Left colon (tissue), 2 donors: ENCODE data around the gene TENM3. TPM values are rescaled to one million over a fixed set of nuclear protein-coding genes. Genes with fewer than 3 reads are reported as not detected.

Source experiments
- ATAC-seq: fragments of 200-7000 bp; cut with Tn5 transposase; one replicate; pipeline ENCODE4 v1.9.1; 2020; ENCODE audit warnings: mild to moderate bottlenecking, moderate library complexity
- DNase-seq, 2 donors: peaks; one replicate each; pipeline ENCODE4 v3.0.0-alpha.2; 2020
- intact Hi-C, 2 donors: fragments of 100-400 bp; cut with DNase I in 1 of 2; cut with micrococcal nuclease in 1 of 2; formaldehyde crosslinking; loops; one replicate each; pipeline versions ENCODE4 v1.11.2 to v1.14.0; 2022; cut with DNase I, micrococcal nuclease
- total RNA-seq, 2 donors: library from RNA; stranded (reverse); fragmentation: NEBNext Ultra II Directional; extraction: Animal tissue kit (Norgen Biotek cat#: 25700); gene quantifications; one replicate each; pipeline ENCODE4 v1.2.1, GENCODE V29; 2021
- donor health status: DM: no; HTN: no; CAD: no.
- donor health status: DM: yes; HTN: yes; CAD: no.

TENM3 gene
- total RNA-seq, 2 donors from 2014 or later, result 0.18 to 2.2 TPM

GRCh38 chr4:182246401-182247205 is 3.4 kb downstream of the TENM3 start:
- DNase-seq (no peak), ATAC-seq (no peak)
- intact Hi-C loops, result no loop called here

GRCh38 chr4:182248295-182248694 is 5.1 kb downstream of the TENM3 start:
- no peak for DNase-seq
- intact Hi-C loops, result no loop called here

GRCh38 chr4:182250446-182250845 is 7.2 kb downstream of the TENM3 start:
- intact Hi-C loops, result no loop called here
- ATAC-seq, result no peak
- no peak for DNase-seq

More at GRCh38 chr4:182248295-182248694, 5.1 kb downstream of the TENM3 start:
- ATAC-seq, result no peak

- ATAC-seq, result no peak
- no peak for DNase-seq
- intact Hi-C loops, result no loop called here
Measured at GRCh38 chr4:182251116-182251515, 7.9 kb downstream of the TENM3 start.

GRCh38 chr4:182252220-182252619 is 9.0 kb downstream of the TENM3 start:
- no peak for ATAC-seq
- no peak for DNase-seq
- intact Hi-C loops, result no loop called here

GRCh38 chr4:182254026-182254780 is 11.0 kb downstream of the TENM3 start:
- ATAC-seq (no peak), DNase-seq (no peak)
- intact Hi-C loops, result no loop called here

GRCh38 chr4:182255441-182256190 is 12.4 kb downstream of the TENM3 start:
- intact Hi-C loops, result no loop called here
- ATAC-seq (no peak), DNase-seq (no peak)

- ATAC-seq (no peak), DNase-seq (no peak)
- intact Hi-C loops, result no loop called here
Measured at GRCh38 chr4:182257016-182257415, 13.8 kb downstream of the TENM3 start.

GRCh38 chr4:182257503-182257902 is 14.3 kb downstream of the TENM3 start:
- intact Hi-C loops, result no loop called here
- DNase-seq, result no peak
- ATAC-seq, result no peak

GRCh38 chr4:182258441-182259000 is 15.3 kb downstream of the TENM3 start:
- ATAC-seq (no peak), DNase-seq (no peak)
- intact Hi-C loops, result no loop called here

- ATAC-seq (no peak), DNase-seq (no peak)
- intact Hi-C loops, result no loop called here
Measured at GRCh38 chr4:182261651-182262223, 18.5 kb downstream of the TENM3 start.

- no peak for DNase-seq
- intact Hi-C loops, result no loop called here
- ATAC-seq, result no peak
Measured at GRCh38 chr4:182263562-182263961, 20.4 kb downstream of the TENM3 start.

GRCh38 chr4:182264139-182264752 is 21.0 kb downstream of the TENM3 start:
- DNase-seq (no peak), ATAC-seq (no peak)
- intact Hi-C loops, result no loop called here

GRCh38 chr4:182265881-182266280 is 22.7 kb downstream of the TENM3 start:
- DNase-seq, result no peak
- ATAC-seq, result no peak
- intact Hi-C loops, result no loop called here

GRCh38 chr4:182267048-182267447 is 23.8 kb downstream of the TENM3 start:
- ATAC-seq, result no peak
- DNase-seq, result no peak
- intact Hi-C loops, result no loop called here

GRCh38 chr4:182268966-182269365 is 25.8 kb downstream of the TENM3 start:
- ATAC-seq (no peak), DNase-seq (no peak)
- intact Hi-C loops, result no loop called here

- no peak for ATAC-seq
- intact Hi-C loops, result no loop called here
- no peak for DNase-seq
Measured at GRCh38 chr4:182271731-182272130, 28.5 kb downstream of the TENM3 start.

- DNase-seq (no peak), ATAC-seq (no peak)
- intact Hi-C loops, result no loop called here
Measured at GRCh38 chr4:182272151-182272550, 28.9 kb downstream of the TENM3 start.
